Lower leg skin (tissue), 3 donors: Measurements from ENCODE around the gene PAH.

Experiments used
- POLR2A ChIP-seq, 2 donors: fragments of 450-650 bp; IDR thresholded peaks; one replicate each; pipeline ENCODE4 v1.6.1; 2016 to 2017; ENCODE audit warnings: antibody characterized with exemption in 2 of 2, mild to moderate bottlenecking in 1 of 2, moderate library complexity in 1 of 2
- TF ChIP-seq, protein P1 (sequence below), 3 donors: fragments of 450-650 bp; IDR thresholded peaks; one replicate each; pipeline ENCODE4 v1.5.1; 2016; ENCODE audit warnings: antibody characterized with exemption in 3 of 3, mild to moderate bottlenecking in 3 of 3, moderate library complexity in 2 of 3

GRCh38 chr12:102912258-102912657, 4.8 kb downstream of the PAH start:
- TF ChIP-seq, protein P1, sequence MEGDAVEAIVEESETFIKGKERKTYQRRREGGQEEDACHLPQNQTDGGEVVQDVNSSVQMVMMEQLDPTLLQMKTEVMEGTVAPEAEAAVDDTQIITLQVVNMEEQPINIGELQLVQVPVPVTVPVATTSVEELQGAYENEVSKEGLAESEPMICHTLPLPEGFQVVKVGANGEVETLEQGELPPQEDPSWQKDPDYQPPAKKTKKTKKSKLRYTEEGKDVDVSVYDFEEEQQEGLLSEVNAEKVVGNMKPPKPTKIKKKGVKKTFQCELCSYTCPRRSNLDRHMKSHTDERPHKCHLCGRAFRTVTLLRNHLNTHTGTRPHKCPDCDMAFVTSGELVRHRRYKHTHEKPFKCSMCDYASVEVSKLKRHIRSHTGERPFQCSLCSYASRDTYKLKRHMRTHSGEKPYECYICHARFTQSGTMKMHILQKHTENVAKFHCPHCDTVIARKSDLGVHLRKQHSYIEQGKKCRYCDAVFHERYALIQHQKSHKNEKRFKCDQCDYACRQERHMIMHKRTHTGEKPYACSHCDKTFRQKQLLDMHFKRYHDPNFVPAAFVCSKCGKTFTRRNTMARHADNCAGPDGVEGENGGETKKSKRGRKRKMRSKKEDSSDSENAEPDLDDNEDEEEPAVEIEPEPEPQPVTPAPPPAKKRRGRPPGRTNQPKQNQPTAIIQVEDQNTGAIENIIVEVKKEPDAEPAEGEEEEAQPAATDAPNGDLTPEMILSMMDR (IDR thresholded peaks at IDR 0.05) = no peak
- no peak for TF ChIP-seq POLR2A (IDR thresholded peaks at IDR 0.05)
